Forelimb muscle (tissue), 1 donor: ENCODE data around the gene ASGR2. TPM values are rescaled to one million over a fixed set of nuclear protein-coding genes. Genes with fewer than 3 reads are reported as not detected.

Source experiments
- DNase-seq: peaks from one replicate; pipeline ENCODE4 v3.0.0-alpha.2; 2013; ENCODE audit warnings: low read depth
- polyA plus RNA-seq: library from polyadenylated mRNA; unstranded; fragments of 120-200 nt; gene quantifications from one replicate; pipeline ENCODE4 v1.2.1, GENCODE V29; 2013; ENCODE audit not compliant: insufficient read length

Gene ASGR2
- polyA plus RNA-seq, 1 donor, result 0.11 TPM

GRCh38 chr17:7064261-7064660 is 50.4 kb downstream of the ASGR2 start:
- no peak for DNase-seq

GRCh38 chr17:7063518-7064094 is 51.0 kb downstream of the ASGR2 start:
- DNase-seq, result no peak

- DNase-seq, result no peak
These were observed 54.3 kb downstream of the ASGR2 start for GRCh38 chr17:7060165-7060891.

GRCh38 chr17:7058831-7059447 is 55.7 kb downstream of the ASGR2 start:
- no peak for DNase-seq

GRCh38 chr17:7056386-7056785 is 58.2 kb downstream of the ASGR2 start:
- DNase-seq, result no peak

Other genes with a start within 250 kb of the ASGR2 start
- gene ALOX12, start 118.8 kb downstream of the ASGR2 start, polyA plus RNA-seq, result 1.9 TPM
- 118 TPM for gene RNASEK, start 102.2 kb downstream of the ASGR2 start, polyA plus RNA-seq
- 19.3 TPM for gene BCL6B, start 91.8 kb downstream of the ASGR2 start, polyA plus RNA-seq
- gene SLC16A13, start 78.8 kb downstream of the ASGR2 start, polyA plus RNA-seq, result 0.96 TPM
- 0.33 TPM for gene SLC16A11, start 70.7 kb downstream of the ASGR2 start, polyA plus RNA-seq
- 2.2 TPM for gene CLEC10A, start 34.6 kb downstream of the ASGR2 start, polyA plus RNA-seq
- 2.3 TPM for gene ASGR1, start 64.5 kb upstream of the ASGR2 start, polyA plus RNA-seq
- 18.0 TPM for gene DLG4, start 105.0 kb upstream of the ASGR2 start, polyA plus RNA-seq
- gene ACADVL, start 105.1 kb upstream of the ASGR2 start, polyA plus RNA-seq, result 243 TPM
- gene DVL2, start 119.7 kb upstream of the ASGR2 start, polyA plus RNA-seq, result 36.2 TPM
- 35.7 TPM for gene PHF23, start 124.6 kb upstream of the ASGR2 start, polyA plus RNA-seq
- 246 TPM for gene GABARAP, start 127.6 kb upstream of the ASGR2 start, polyA plus RNA-seq
- 187 TPM for gene CTDNEP1, start 136.9 kb upstream of the ASGR2 start, polyA plus RNA-seq
- 48.5 TPM for gene ELP5, start 137.4 kb upstream of the ASGR2 start, polyA plus RNA-seq
- 0.99 TPM for gene CLDN7, start 147.7 kb upstream of the ASGR2 start, polyA plus RNA-seq
- 39.2 TPM for gene SLC2A4, start 166.9 kb upstream of the ASGR2 start, polyA plus RNA-seq
- 2.4 TPM for gene YBX2, start 179.8 kb upstream of the ASGR2 start, polyA plus RNA-seq
- gene EIF5A, start 192.8 kb upstream of the ASGR2 start, polyA plus RNA-seq, result 281 TPM
- gene GPS2, start 200.5 kb upstream of the ASGR2 start, polyA plus RNA-seq, result 60.5 TPM
- gene NEURL4, start 214.5 kb upstream of the ASGR2 start, polyA plus RNA-seq, result 18.7 TPM
- gene ACAP1, start 221.7 kb upstream of the ASGR2 start, polyA plus RNA-seq, result 11.3 TPM
- 6.5 TPM for gene KCTD11, start 237.3 kb upstream of the ASGR2 start, polyA plus RNA-seq
- not detected for gene TMEM95, start 240.3 kb upstream of the ASGR2 start, polyA plus RNA-seq